ENCODE results near the gene TUFT1. TPM values are rescaled to one million over a fixed set of nuclear protein-coding genes. Genes with fewer than 3 reads are reported as not detected.

The TUFT1 gene
- total and polyA plus RNA-seq, 9 of the 15 experiments (the other 6 are each of a cell fraction or from before 2014, with no cell fraction given), result 0.54 to 2.0 (median 1.7) TPM

DNA sequence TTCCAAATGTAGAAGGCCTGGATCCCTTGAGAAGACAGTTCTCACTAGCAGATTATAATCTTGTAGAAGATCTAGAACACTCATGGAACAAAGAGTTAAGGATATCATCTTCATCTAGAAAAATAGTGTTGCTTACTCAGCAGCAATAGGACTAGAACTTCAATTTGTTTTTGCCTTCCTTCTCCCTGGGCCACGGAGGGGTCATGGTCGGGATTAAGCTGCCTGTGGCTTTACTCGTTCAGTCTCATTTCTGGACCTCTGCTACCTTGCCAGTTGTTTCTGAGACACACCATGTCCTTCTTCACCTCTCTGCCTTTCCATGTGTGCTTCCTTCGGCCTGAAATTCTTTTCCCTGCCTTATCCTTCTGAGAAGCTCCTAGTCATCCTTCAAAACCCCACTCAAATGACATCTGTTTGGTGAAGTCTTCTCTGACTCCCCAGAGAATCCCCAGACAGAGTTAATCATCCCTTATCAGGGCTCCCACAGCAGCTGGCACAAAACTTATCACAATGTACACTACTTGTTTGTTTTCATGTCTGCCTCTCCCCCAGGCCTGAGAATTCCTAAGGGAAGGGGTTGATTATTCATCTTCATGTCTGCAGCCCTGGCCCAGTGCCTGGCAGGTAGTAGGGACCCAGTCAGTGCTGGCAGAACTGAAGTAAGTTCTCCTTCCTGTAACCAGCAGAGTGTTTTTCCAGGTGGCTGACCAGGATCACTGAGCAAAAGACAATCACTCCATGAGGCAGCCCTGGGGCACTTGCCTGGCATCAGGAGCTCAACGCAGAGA, 56.3 kb downstream of the TUFT1 start (continued):
- TF ChIP-seq, protein P1, sequence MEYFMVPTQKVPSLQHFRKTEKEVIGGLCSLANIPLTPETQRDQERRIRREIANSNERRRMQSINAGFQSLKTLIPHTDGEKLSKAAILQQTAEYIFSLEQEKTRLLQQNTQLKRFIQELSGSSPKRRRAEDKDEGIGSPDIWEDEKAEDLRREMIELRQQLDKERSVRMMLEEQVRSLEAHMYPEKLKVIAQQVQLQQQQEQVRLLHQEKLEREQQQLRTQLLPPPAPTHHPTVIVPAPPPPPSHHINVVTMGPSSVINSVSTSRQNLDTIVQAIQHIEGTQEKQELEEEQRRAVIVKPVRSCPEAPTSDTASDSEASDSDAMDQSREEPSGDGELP (CRISPR knock-in tag; IDR thresholded peaks at IDR 0.05; ENCODE audit: borderline replicate concordance), result peak; percentile 72
- TF ChIP-seq, protein P2, sequence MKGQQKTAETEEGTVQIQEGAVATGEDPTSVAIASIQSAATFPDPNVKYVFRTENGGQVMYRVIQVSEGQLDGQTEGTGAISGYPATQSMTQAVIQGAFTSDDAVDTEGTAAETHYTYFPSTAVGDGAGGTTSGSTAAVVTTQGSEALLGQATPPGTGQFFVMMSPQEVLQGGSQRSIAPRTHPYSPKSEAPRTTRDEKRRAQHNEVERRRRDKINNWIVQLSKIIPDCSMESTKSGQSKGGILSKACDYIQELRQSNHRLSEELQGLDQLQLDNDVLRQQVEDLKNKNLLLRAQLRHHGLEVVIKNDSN (CRISPR knock-in tag; IDR thresholded peaks at IDR 0.05), result no peak
- TF ChIP-seq RBM14 (IDR thresholded peaks at IDR 0.05; ENCODE audit: borderline replicate concordance, insufficient read depth, low read depth, low read length) (no peak), FOXK1 (CRISPR knock-in tag; IDR thresholded peaks at IDR 0.05; ENCODE audit: borderline replicate concordance) (no peak), MECOM (CRISPR knock-in tag; IDR thresholded peaks at IDR 0.05) (peak; percentile 89), ELF1 (tag; IDR thresholded peaks at IDR 0.05) (no peak), KDM2B (CRISPR knock-in tag; IDR thresholded peaks at IDR 0.05) (no peak), PRMT5 (CRISPR knock-in tag; IDR thresholded peaks at IDR 0.05) (no peak), FOXJ3 (CRISPR knock-in tag; IDR thresholded peaks at IDR 0.05) (no peak), KLF1 (tag; IDR thresholded peaks at IDR 0.05) (no peak), HMG20A (CRISPR knock-in tag; conservative IDR thresholded peaks at IDR 0.05) (no peak), RBM39 (optimal IDR thresholded peaks at IDR 0.05; ENCODE audit: low read depth, low read length) (no peak), RBM17 (IDR thresholded peaks at IDR 0.05; ENCODE audit: borderline replicate concordance, low read depth, low read length) (no peak), MED1 (CRISPR knock-in tag; IDR thresholded peaks at IDR 0.05; ENCODE audit: borderline replicate concordance) (no peak), RBM25 (IDR thresholded peaks at IDR 0.05; ENCODE audit: low read depth, low read length, severe bottlenecking) (no peak), CHCHD3 (CRISPR knock-in tag; IDR thresholded peaks at IDR 0.05) (no peak)
- TF ChIP-seq, protein P3, sequence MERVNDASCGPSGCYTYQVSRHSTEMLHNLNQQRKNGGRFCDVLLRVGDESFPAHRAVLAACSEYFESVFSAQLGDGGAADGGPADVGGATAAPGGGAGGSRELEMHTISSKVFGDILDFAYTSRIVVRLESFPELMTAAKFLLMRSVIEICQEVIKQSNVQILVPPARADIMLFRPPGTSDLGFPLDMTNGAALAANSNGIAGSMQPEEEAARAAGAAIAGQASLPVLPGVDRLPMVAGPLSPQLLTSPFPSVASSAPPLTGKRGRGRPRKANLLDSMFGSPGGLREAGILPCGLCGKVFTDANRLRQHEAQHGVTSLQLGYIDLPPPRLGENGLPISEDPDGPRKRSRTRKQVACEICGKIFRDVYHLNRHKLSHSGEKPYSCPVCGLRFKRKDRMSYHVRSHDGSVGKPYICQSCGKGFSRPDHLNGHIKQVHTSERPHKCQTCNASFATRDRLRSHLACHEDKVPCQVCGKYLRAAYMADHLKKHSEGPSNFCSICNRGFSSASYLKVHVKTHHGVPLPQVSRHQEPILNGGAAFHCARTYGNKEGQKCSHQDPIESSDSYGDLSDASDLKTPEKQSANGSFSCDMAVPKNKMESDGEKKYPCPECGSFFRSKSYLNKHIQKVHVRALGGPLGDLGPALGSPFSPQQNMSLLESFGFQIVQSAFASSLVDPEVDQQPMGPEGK (CRISPR knock-in tag; IDR thresholded peaks at IDR 0.05; ENCODE audit: borderline replicate concordance), result no peak
- TF ChIP-seq, protein P4, sequence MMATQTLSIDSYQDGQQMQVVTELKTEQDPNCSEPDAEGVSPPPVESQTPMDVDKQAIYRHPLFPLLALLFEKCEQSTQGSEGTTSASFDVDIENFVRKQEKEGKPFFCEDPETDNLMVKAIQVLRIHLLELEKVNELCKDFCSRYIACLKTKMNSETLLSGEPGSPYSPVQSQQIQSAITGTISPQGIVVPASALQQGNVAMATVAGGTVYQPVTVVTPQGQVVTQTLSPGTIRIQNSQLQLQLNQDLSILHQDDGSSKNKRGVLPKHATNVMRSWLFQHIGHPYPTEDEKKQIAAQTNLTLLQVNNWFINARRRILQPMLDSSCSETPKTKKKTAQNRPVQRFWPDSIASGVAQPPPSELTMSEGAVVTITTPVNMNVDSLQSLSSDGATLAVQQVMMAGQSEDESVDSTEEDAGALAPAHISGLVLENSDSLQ (IDR thresholded peaks at IDR 0.05), result peak; percentile 79
- TF ChIP-seq, protein P5, sequence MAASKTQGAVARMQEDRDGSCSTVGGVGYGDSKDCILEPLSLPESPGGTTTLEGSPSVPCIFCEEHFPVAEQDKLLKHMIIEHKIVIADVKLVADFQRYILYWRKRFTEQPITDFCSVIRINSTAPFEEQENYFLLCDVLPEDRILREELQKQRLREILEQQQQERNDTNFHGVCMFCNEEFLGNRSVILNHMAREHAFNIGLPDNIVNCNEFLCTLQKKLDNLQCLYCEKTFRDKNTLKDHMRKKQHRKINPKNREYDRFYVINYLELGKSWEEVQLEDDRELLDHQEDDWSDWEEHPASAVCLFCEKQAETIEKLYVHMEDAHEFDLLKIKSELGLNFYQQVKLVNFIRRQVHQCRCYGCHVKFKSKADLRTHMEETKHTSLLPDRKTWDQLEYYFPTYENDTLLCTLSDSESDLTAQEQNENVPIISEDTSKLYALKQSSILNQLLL (CRISPR knock-in tag; IDR thresholded peaks at IDR 0.05; ENCODE audit: borderline replicate concordance), result no peak

Measured in K562 (cell line).